Measurements from ENCODE around the gene DNASE1L1. TPM values are rescaled to one million over a fixed set of nuclear protein-coding genes. Genes with fewer than 3 reads are reported as not detected.

DNASE1L1 gene
- total RNA-seq, 1 donor from 2014 or later = 34.7 TPM

GRCh38 chrX:154383359-154384283 is 25.4 kb downstream of the DNASE1L1 start:
- no peak for DNase-seq (ENCODE audit: low read depth)

- DNase-seq (ENCODE audit: low read depth) = no peak
Measured at GRCh38 chrX:154382483-154383069, 26.5 kb downstream of the DNASE1L1 start.

- no peak for DNase-seq (ENCODE audit: low read depth)
Measured at GRCh38 chrX:154381271-154381670, 27.8 kb downstream of the DNASE1L1 start.

GRCh38 chrX:154380787-154381186 is 28.3 kb downstream of the DNASE1L1 start:
- no peak for DNase-seq (ENCODE audit: low read depth)

GRCh38 chrX:154380153-154380552 is 28.9 kb downstream of the DNASE1L1 start:
- no peak for DNase-seq (ENCODE audit: low read depth)

GRCh38 chrX:154379569-154379951 is 29.5 kb downstream of the DNASE1L1 start:
- no peak for DNase-seq (ENCODE audit: low read depth)

- peak; percentile 86 for DNase-seq (ENCODE audit: low read depth)
Measured at GRCh38 chrX:154378799-154379568, 30.1 kb downstream of the DNASE1L1 start, which contains the start of gene EMD. Gene EMD (plus strand): TSS chrX:154379295. CDS start chrX:154379485, 190 bp downstream.

GRCh38 chrX:154378059-154378798 is 30.8 kb downstream of the DNASE1L1 start:
- DNase-seq (ENCODE audit: low read depth) = no peak

- no peak for DNase-seq (ENCODE audit: low read depth)
Measured at GRCh38 chrX:154376774-154377173, 32.3 kb downstream of the DNASE1L1 start.

- no peak for DNase-seq (ENCODE audit: low read depth)
Measured at GRCh38 chrX:154375156-154375504, 33.9 kb downstream of the DNASE1L1 start.

GRCh38 chrX:154374313-154375155 is 34.5 kb downstream of the DNASE1L1 start, which contains the start of gene FLNA:
Gene FLNA (minus strand): TSS chrX:154374634. CDS start chrX:154371245, 3,389 bp downstream.
- DNase-seq (ENCODE audit: low read depth) = no peak

GRCh38 chrX:154373340-154374306 is 35.4 kb downstream of the DNASE1L1 start:
- DNase-seq (ENCODE audit: low read depth) = peak; percentile 49

- DNase-seq (ENCODE audit: low read depth) = peak; percentile 67
Measured at GRCh38 chrX:154372612-154373022, 36.4 kb downstream of the DNASE1L1 start.

GRCh38 chrX:154371789-154372300 is 37.2 kb downstream of the DNASE1L1 start:
- no peak for DNase-seq (ENCODE audit: low read depth)

- DNase-seq (ENCODE audit: low read depth) = peak; percentile 69
Measured at GRCh38 chrX:154371017-154371788, 37.9 kb downstream of the DNASE1L1 start.

GRCh38 chrX:154370300-154371016 is 38.6 kb downstream of the DNASE1L1 start:
- DNase-seq (ENCODE audit: low read depth) = no peak

- peak; percentile 89 for DNase-seq (ENCODE audit: low read depth)
Measured at GRCh38 chrX:154369449-154370299, 39.4 kb downstream of the DNASE1L1 start.

Measured in renal cortical epithelial cell (primary cell).